ENCODE data around the gene KIR2DL1.
"Not testable (repeated sequence)": the region's sequence is repeated elsewhere in the genome, so short reads cannot be mapped to it uniquely, and the experiment has no call there.

Gene KIR2DL1

GRCh38 chr19:54772666-54773065 is 3.1 kb downstream of the KIR2DL1 start:
- not testable (repeated sequence) for DNase-seq

GRCh38 chr19:54775095-54775815 is 5.7 kb downstream of the KIR2DL1 start:
- DNase-seq = not testable (repeated sequence)

- DNase-seq = not testable (repeated sequence)
Measured at GRCh38 chr19:54775830-54776229, 6.2 kb downstream of the KIR2DL1 start.

DNA sequence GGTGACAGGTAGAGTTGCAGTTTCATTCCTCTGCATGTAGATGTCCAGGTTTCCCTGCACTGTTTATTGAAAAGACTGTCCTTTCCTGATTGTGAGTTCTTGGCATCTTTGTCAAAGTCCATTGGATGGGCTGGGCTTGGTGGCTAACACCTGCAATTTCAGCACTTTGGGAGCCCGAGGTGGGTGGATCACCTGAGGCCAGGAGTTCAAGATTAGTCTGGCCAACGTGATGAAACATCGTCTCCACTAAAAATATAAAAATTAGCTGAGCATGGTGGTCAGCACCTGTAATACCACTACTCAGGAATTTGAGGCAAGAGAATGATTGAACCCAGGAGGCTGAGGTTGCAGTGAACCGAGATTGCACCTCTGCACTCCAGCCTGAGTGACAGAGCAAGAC is 8.3 kb downstream of the KIR2DL1 start:
- not testable (repeated sequence) for DNase-seq

DNA sequence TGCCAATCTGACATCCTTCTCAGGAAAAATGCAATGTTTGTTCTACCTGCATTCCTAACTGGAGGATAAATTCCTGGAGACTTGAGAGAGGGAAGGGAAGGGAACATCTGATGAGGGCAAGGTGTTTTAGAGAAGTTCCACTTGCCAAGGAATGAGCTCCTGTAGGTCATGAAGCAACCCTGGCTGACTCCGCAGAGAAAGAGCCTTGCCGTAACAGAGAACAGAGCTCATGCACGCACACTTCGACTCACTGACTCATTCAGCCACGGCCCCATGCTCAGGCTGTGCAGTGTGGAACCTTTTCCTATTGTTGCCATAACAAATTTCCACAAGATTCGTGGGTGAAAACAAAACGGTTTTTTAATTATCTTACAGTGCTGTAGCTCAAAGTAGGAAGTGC is 9.3 kb downstream of the KIR2DL1 start:
- DNase-seq = not testable (repeated sequence)

DNA sequence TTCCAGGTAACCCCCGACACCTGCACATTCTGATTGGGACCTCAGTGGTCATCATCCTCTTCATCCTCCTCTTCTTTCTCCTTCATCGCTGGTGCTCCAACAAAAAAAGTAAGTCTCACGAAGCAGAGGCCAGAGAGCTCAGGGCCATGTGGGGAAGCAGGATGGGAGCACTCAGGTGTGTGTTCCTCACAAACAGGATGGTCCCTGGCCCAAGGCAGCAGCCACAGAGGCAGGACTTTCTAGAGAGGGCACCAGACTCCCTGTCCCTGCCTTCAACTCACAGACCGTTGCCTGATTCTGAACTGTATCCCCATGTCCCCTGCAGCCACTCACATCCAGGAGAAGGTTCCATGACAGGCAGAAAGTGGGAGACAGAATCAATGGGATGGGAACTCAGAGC is 13.3 kb downstream of the KIR2DL1 start:
- DNase-seq = not testable (repeated sequence)

DNA sequence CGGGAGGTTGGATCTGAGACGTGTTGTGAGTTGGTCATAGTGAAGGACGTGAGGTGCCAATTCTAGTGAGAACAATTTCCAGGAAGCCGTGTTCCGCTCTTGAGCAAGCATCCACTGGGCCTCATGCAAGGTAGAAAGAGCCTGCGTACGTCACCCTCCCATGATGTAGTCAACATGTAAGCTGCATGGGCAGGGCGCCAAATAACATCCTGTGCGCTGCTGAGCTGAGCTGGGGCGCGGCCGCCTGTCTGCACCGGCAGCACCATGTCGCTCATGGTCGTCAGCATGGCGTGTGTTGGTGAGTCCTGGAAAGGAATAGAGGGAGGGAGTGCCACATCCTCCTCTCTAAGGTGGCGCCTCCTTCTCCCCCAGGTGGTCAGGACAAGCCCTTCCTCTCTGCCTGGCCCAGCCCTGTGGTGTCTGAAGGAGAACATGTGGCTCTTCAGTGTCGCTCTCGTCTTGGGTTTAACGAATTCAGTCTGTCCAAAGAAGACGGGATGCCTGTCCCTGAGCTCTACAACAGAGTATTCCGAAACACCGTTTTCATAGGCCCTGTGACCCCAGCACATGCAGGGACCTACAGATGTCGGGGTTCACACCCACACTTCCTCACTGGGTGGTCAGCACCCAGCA is 16.6 kb downstream of the KIR2DL1 start:
- not testable (repeated sequence) for DNase-seq

- DNase-seq = not testable (repeated sequence)
Measured at GRCh38 chr19:54788154-54788553, 18.6 kb downstream of the KIR2DL1 start.

DNA sequence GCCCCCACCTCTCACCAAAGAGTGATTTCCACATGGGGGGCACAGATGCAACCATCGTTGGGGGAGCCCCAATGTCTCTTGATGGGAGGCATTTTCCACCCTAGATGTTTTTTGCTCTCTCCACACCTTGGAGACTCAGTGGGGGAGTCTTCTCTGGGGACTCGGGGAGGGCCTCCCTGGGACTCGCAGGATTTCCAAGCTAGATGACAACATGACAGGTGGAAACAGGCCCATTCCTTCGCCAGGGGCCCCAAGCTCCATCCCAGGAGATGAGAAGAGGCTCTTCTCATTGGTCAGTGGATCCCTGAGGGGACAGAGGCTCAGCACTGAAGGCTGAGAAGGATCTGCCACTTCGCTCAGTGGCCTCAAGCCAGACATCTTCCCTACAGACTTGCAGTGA is 21.1 kb downstream of the KIR2DL1 start:
- DNase-seq = no peak

- no peak for DNase-seq
Measured at GRCh38 chr19:54791476-54791875, 21.9 kb downstream of the KIR2DL1 start.

- DNase-seq = no peak
Measured at GRCh38 chr19:54792814-54793213, 23.2 kb downstream of the KIR2DL1 start.

GRCh38 chr19:54795758-54796157 is 26.2 kb downstream of the KIR2DL1 start:
- no peak for DNase-seq

DNA sequence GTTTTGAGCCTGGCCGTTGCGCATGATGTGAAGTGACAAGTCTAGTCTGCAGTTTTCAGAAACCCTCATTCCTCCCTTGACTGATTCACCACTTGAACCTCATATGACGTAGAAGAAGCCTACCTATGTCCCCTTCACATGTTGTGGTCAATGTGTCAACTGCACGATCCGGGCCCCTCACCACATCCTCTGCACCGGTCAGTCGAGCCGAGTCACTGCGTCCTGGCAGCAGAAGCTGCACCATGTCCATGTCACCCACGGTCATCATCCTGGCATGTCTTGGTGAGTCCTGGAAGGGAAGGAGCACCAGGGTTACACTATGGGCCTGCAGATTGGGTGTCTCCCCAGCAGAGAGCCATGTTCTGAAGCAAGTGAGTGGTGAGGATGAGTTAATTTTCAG is 33.8 kb downstream of the KIR2DL1 start, which contains the start of gene KIR2DL4:
Gene KIR2DL4, plus strand, starts transcription at position 201 of the 400 bp plus-strand sequence. Its CDS starts 42 bp downstream, at position 243.
- DNase-seq = peak; percentile 87

DNA sequence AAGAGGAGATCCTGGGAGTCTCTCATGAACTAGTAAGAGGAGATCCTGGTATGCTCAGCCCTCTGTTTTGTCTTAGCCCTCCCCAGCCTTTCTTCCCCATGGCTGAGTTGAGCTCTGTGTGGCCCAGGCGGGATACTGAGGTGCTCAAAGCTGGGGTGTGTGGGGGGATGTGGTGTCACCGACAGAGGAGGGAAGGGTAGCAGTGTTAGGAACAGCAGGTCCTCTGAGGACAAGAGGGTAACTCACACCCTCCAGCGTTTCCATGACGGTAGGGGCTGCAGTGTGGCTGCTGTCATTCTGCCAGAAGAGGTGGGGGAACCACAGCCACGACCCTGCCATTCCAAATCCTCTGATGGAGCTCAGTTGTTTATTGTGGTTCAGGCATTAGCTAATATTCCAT is 34.5 kb downstream of the KIR2DL1 start:
- DNase-seq = peak; percentile 17

DNA sequence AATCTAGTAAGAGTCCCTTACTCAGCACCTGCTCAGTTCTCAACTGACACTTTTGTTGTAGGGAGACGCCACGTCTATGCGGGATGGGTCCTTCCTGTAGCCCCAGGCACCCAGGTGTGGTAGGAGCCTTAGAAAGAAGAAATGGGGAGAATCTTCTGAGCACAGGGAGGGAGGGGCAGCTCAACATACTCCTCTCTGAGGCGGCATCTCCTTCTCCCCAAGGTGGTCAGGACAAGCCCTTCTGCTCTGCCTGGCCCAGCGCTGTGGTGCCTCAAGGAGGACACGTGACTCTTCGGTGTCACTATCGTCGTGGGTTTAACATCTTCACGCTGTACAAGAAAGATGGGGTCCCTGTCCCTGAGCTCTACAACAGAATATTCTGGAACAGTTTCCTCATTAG is 35.0 kb downstream of the KIR2DL1 start:
- DNase-seq = no peak

- DNase-seq = no peak
Measured at GRCh38 chr19:54805665-54806515, 36.3 kb downstream of the KIR2DL1 start.

- no peak for DNase-seq
Measured at GRCh38 chr19:54806516-54806838, 36.9 kb downstream of the KIR2DL1 start.

GRCh38 chr19:54814571-54814970 is 45.0 kb downstream of the KIR2DL1 start:
- DNase-seq = not testable (repeated sequence)

- not testable (repeated sequence) for DNase-seq
Measured at GRCh38 chr19:54816251-54816650, 46.7 kb downstream of the KIR2DL1 start, which contains the start of gene KIR3DL1. TSS of gene KIR3DL1 (plus strand) at chr19:54816468.

- DNase-seq = no peak
Measured at GRCh38 chr19:54817670-54818536, 48.3 kb downstream of the KIR2DL1 start.

DNA sequence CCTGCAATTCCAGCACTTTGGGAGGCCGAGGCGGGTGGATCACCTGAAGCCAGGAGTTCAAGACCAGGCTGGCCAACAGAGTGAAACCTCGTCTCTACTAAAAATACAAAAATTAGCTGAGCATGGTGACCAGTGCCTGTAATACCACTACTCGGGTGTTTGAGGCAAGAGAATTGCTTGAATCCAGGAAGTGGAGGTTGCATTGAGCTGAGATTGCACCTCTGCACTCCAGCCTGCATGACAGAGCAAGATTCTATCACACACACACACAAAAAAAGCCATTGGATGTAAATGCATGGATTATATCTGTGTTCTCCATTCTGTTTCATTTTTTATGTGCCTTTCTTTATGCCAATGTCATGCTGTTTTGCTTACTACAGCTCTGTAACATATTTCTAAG is 54.8 kb downstream of the KIR2DL1 start:
- DNase-seq = not testable (repeated sequence)

DNA sequence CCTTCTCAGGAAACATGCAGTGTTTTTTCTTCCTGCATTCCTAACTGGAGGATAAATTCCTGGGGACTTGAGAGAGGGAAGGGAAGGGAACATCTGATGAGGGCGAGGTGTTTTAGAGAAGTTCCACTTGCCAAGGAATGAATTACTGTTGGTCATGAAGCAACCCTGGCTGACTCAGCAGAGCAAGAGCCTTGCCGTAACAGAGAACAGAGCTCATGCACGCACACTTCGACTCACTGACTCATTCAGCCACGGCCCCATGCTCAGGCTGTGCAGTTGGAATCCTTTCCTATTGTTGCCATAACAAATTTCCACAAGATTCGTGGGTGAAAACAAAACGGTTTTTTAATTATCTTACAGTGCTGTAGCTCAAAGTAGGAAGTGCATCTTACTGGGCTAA is 55.7 kb downstream of the KIR2DL1 start:
- DNase-seq = not testable (repeated sequence)
